ENCODE data around the gene MYO1B. TPM values are rescaled to one million over a fixed set of nuclear protein-coding genes. Genes with fewer than 3 reads are reported as not detected.

MYO1B gene
- total and polyA plus RNA-seq, 2 of the 8 experiments (the other 6 are each of a cell fraction or from before 2014, with no cell fraction given) = 15.5 to 61.2 TPM

DNA sequence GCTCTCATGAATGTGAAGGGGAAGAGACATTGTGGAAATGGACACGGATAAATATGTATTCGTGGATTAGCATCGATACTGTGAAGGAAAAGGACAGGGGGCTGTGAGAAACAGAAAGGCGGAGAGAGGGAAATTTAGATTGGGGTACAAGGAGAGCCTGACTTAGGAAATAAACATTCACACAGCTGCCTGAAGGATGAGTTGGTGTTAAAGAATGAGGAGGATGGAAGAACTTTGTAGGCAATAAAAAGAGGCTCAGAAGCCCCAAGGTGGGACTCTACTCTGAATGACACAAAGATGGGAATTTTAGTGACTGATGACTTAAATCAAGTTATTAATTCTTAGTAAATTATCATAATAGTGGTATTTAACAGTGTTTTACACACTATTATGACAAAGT is 10.1 kb downstream of the MYO1B start:
- H4K8ac ChIP-seq (ENCODE audit: extremely low read depth, insufficient read depth, low read length) = no peak overlapping the region
- no peak overlapping the region for H4K5ac ChIP-seq (ENCODE audit: insufficient read length, low read depth, low read length)
- WGBS, 2 experiments (ENCODE audit: extremely low coverage in 1 of 2, insufficient coverage in 1 of 2, insufficient read length in 1 of 2, insufficient replicate concordance in 2 of 2, low coverage in 1 of 2, low lambda C conversion rate in 2 of 2, missing lambda C conversion rate in 1 of 2) = 92% methylated on average over 4 of the region's 4 CpGs; no CpG with 5 or more reads in 1 of the 2 experiments
- ChIA-PET CTCF (ENCODE audit: partially characterized antibody) (interaction anchor here (1.4 to 1.7 kb wide), 2 partner anchors 10 to 24 kb away, joined by 7 to 10 read pairs; no protein-coding TSS in a partner anchor), POLR2A (ENCODE audit: partially characterized antibody) (interaction anchor here (1.0 to 1.3 kb wide), 3 partner anchors 10 to 18 kb away, joined by 4 to 8 read pairs (median 5); partner anchors contain the start of gene MYO1B)
- no peak overlapping the region for H3K27ac ChIP-seq (ENCODE audit: low read depth, low read length)
- H2BK20ac ChIP-seq (ENCODE audit: low read length) = no peak overlapping the region
- TF ChIP-seq HDAC2 (IDR thresholded peaks at IDR 0.05; ENCODE audit: borderline replicate concordance in 1 of 2, low read depth in 2 of 2, low read length in 2 of 2) = no peak
- no peak for TF ChIP-seq NRF1 (IDR thresholded peaks at IDR 0.05; ENCODE audit: low read depth, low read length)
- no peak for TF ChIP-seq GABPA (IDR thresholded peaks at IDR 0.05; ENCODE audit: borderline replicate concordance, insufficient read depth, low read length)
- TF ChIP-seq CBX5 (IDR thresholded peaks at IDR 0.05; ENCODE audit: low read depth, low read length) = no peak
- no peak for TF ChIP-seq CBX8 (IDR thresholded peaks at IDR 0.05; ENCODE audit: borderline replicate concordance, low read depth, low read length)
- no peak for TF ChIP-seq CHD1 (IDR thresholded peaks at IDR 0.05; ENCODE audit: low read depth, low read length)
- no peak overlapping the region for H2AK5ac ChIP-seq (ENCODE audit: low read depth, low read length)
- H4K91ac ChIP-seq (replicated peaks; ENCODE audit: insufficient read length, low read length) = no peak overlapping the region
- no peak overlapping the region for H2BK120ac ChIP-seq (replicated peaks; ENCODE audit: low read depth, low read length)
- H2BK15ac ChIP-seq (ENCODE audit: low read length) = no peak overlapping the region
- H3K23ac ChIP-seq (ENCODE audit: insufficient read length) = no peak overlapping the region
- H3K27me3 ChIP-seq (replicated peaks in 1 of 4; ENCODE audit: control insufficient read depth in 3 of 4, extremely low read depth in 1 of 4, insufficient read depth in 3 of 4, low read length in 3 of 4) = no peaks in the 10 kb centered on the region
- H3K23me2 ChIP-seq (ENCODE audit: low read depth, low read length) = no peaks in the 10 kb centered on the region
- H3K9me3 ChIP-seq (ENCODE audit: insufficient read depth in 2 of 2, low read depth in 1 of 2, low read length in 1 of 2) = no peaks in the 10 kb centered on the region
- peaks cover 19 to 21% of the 10 kb centered on the region in 2 experiments for H4K20me1 ChIP-seq (replicated peaks in 1 of 2; ENCODE audit: control insufficient read depth in 1 of 2, insufficient read depth in 2 of 2, low read length in 2 of 2)
- no peak for DNase-seq (ENCODE audit: low read depth in 1 of 2, low spot score in 2 of 2)
- H2BK5ac ChIP-seq (ENCODE audit: low read depth, low read length) = no peak overlapping the region
- no peak overlapping the region for H3K56ac ChIP-seq (replicated peaks; ENCODE audit: insufficient read length, low read depth, low read length)
- peaks cover 18 to 100% of the 10 kb centered on the region in 2 experiments for H3K79me2 ChIP-seq (ENCODE audit: control insufficient read depth in 1 of 2, insufficient read depth in 2 of 2, low read length in 2 of 2)
- peaks cover 5% of the 10 kb centered on the region for H3K79me1 ChIP-seq (ENCODE audit: low read depth, low read length)
- H3K18ac ChIP-seq (ENCODE audit: extremely low read depth, low read length) = no peak overlapping the region
- H3K4me2 ChIP-seq (ENCODE audit: insufficient read depth in 1 of 2, low read depth in 2 of 2, low read length in 2 of 2) = peak overlapping the region in 1 of 2 experiments; percentile 38; a peak in 1 of 4 replicates
- H3K4ac ChIP-seq (replicated peaks; ENCODE audit: insufficient read length, low read depth, low read length) = no peak overlapping the region
- H3K4me3 ChIP-seq (ENCODE audit: extremely low read depth in 1 of 4, insufficient read depth in 2 of 4, low read depth in 3 of 4, low read length in 4 of 4) = no peak overlapping the region
- peaks cover 2 to 12% (median 8%) of the 10 kb centered on the region in 4 experiments; a peak in 6 of 7 replicates for H3K4me1 ChIP-seq (replicated peaks in 1 of 4; ENCODE audit: control insufficient read depth in 3 of 4, insufficient read depth in 4 of 4, low read length in 3 of 4)
- no peak overlapping the region for H3K9ac ChIP-seq (replicated peaks in 1 of 4; ENCODE audit: extremely low read depth in 1 of 4, low read depth in 3 of 4, low read length in 3 of 4)
- no peak overlapping the region for H3K14ac ChIP-seq (ENCODE audit: insufficient read length)
- no peak overlapping the region for H2BK12ac ChIP-seq (ENCODE audit: low read depth, low read length)
- FAIRE-seq = no peak
- no peaks in the 10 kb centered on the region for H3K36me3 ChIP-seq (ENCODE audit: control insufficient read depth in 2 of 4, insufficient read depth in 4 of 4, low read length in 3 of 4)
- H2AFZ ChIP-seq (ENCODE audit: low read length) = no peak overlapping the region

All from H1 (cell line).